D721Med (cell line): ENCODE measurements around the gene BHLHA15.
A peak's percentile ranks its signal among the peaks of the same experiment; 100 is the strongest.

Experiments used
- DNase-seq: peaks from one replicate; pipeline ENCODE4 v3.0.0; 2011; ENCODE audit warnings: low spot score; ENCODE audit not compliant: insufficient read length
- FAIRE-seq: peaks from 2 replicates; lab custom pipeline; 2011; peaks lifted over from hg19 to GRCh38; lab: Jason Lieb, UNC
- TF ChIP-seq, protein P1 (sequence below): IDR thresholded peaks from 2 replicates; pipeline ENCODE4 v1.5.1; 2012; ENCODE audit warnings: mild to moderate bottlenecking, control low read depth; ENCODE audit not compliant: insufficient read depth; ENCODE audit errors: missing control alignments

The BHLHA15 gene

GRCh38 chr7:98234429-98235147 lies 23.3 kb downstream of the BHLHA15 start:
- TF ChIP-seq, protein P1, sequence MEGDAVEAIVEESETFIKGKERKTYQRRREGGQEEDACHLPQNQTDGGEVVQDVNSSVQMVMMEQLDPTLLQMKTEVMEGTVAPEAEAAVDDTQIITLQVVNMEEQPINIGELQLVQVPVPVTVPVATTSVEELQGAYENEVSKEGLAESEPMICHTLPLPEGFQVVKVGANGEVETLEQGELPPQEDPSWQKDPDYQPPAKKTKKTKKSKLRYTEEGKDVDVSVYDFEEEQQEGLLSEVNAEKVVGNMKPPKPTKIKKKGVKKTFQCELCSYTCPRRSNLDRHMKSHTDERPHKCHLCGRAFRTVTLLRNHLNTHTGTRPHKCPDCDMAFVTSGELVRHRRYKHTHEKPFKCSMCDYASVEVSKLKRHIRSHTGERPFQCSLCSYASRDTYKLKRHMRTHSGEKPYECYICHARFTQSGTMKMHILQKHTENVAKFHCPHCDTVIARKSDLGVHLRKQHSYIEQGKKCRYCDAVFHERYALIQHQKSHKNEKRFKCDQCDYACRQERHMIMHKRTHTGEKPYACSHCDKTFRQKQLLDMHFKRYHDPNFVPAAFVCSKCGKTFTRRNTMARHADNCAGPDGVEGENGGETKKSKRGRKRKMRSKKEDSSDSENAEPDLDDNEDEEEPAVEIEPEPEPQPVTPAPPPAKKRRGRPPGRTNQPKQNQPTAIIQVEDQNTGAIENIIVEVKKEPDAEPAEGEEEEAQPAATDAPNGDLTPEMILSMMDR = no peak
- FAIRE-seq (no peak), DNase-seq (no peak)

DNA sequence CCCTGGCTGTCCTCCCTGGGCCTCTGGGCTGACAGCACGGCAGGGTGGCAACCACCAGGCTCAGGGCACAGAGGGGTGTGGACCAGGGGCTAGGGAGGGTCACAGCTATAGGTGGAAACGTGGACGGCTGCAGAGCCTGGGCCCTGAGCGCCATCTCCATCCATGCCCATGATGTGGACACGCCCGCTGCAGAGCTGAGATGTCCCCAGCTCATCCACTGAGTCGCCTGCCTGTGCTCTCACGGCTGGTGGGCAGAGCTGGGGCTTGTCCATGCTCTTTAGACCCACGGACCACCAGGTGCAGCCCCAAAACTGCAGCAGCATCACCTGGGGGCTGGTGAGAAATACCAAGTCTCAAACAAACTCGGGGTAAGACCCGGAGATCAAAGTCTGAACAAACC lies 24.7 kb downstream of the BHLHA15 start:
- FAIRE-seq = no peak
- TF ChIP-seq, protein P1 = no peak

DNA sequence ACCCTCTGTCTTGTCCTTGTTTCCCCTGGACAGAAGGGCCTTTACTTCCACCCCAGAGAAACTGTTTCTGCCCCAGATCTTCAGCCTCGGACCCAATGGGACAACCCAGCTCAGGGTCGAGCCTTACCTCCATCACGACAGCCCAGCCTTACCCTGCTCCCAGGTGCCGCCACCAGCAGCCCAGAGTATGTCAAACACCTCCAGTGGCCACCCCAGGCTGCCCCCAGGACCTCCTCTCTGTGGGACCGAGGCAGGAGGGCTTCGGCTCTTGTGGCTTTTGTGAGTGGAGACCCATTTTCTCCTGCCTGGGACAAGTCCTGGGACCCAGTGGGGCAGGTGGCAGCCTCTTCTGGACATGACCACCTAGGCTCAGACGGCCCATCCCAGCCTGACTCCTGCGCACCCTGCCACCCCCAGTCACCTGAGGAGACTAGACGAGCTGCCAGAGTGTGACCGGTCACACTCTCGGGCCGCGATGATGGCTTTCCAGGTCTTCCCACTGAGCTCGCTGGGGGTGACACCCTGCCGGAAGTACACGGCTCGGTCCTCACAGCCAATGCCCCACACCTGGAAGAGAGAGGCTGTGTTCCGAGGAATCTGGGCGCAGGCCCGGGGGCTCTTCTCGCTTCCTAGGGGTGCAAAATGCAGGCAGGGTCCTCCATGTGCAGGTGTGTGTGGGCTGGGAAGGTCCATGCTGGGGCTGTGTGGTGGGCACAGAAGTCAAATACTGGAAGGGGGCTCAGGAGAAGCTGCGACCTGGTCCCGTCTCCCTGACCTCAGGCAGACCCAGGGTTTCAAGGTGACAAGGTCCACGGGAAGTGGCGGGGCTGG lies 25.3 kb downstream of the BHLHA15 start:
- TF ChIP-seq, protein P1 = no peak
- FAIRE-seq (no peak), DNase-seq (no peak)

More for the DNA sequence above, 24.7 kb downstream of the BHLHA15 start:
- no peak for DNase-seq

- TF ChIP-seq, protein P1 = no peak
- FAIRE-seq = no peak
- DNase-seq = no peak
These were observed 26.8 kb downstream of the BHLHA15 start for GRCh38 chr7:98238076-98238475.

- DNase-seq = no peak
These were observed 27.7 kb downstream of the BHLHA15 start for GRCh38 chr7:98238976-98239375.

GRCh38 chr7:98240961-98241673 lies 29.9 kb downstream of the BHLHA15 start:
- DNase-seq (peak; percentile 82), FAIRE-seq (no peak)
- TF ChIP-seq, protein P1 = peak; percentile 40

More at GRCh38 chr7:98238976-98239375, 27.7 kb downstream of the BHLHA15 start:
- TF ChIP-seq, protein P1 = no peak
- no peak for FAIRE-seq
